B cell (primary cell): ENCODE measurements around the gene CEND1. TPM values are rescaled to one million over a fixed set of nuclear protein-coding genes. Genes with fewer than 3 reads are reported as not detected.

ENCODE experiments used
- ATAC-seq: fragments of 200-7000 bp; cut with Tn5 transposase; one replicate; pipeline ENCODE4 v1.10.0; 2021; ENCODE audit warnings: low read depth, mild to moderate bottlenecking, moderate number of reproducible peaks, moderate library complexity
- CTCF ChIA-PET: fragments of 350-600 bp; sonication (Branson Sonifier 250); formaldehyde crosslinking; loops from one replicate; lab custom pipeline; 2021; ENCODE audit warnings: antibody characterized with exemption, inconsistent platforms; lab: Charles Lee
- POLR2A ChIA-PET: fragments of 350-600 bp; sonication (Branson Sonifier 250); formaldehyde crosslinking; loops from one replicate; lab custom pipeline; 2021; ENCODE audit warnings: antibody characterized with exemption; lab: Charles Lee
- DNase-seq: peaks from one replicate; pipeline ENCODE4 v3.0.0; 2013
- H2AFZ ChIP-seq: 2 replicates; pipeline ENCODE4 v1.6.1; 2012; ENCODE audit warnings: mild to moderate bottlenecking, low read depth, low read length; ENCODE audit not compliant: insufficient read depth, poor library complexity, severe bottlenecking
- H3K27ac ChIP-seq, 2 donors: 1 replicate in 1 of 2; 2 replicates in 1 of 2; pipeline ENCODE4 v1.5.1; 2012 to 2013; ENCODE audit warnings: low read length in 2 of 2, mild to moderate bottlenecking in 2 of 2, moderate library complexity in 1 of 2
- H3K27me3 ChIP-seq, 4 experiments: fragments of 200-600 bp in 1 of 4; sonication (generic) in 1 of 4; replicated peaks in 1 of 4; 1 replicate in 2 of 4; 2 replicates in 2 of 4; pipeline versions ENCODE4 v1.6.1 to v1.7.0; 2013 to 2016; ENCODE audit warnings: low read length in 3 of 4, mild to moderate bottlenecking in 2 of 4, mixed read lengths in 1 of 4, moderate library complexity in 1 of 4; ENCODE audit not compliant: insufficient read depth in 4 of 4, control insufficient read depth in 3 of 4; ENCODE audit errors: control extremely low read depth in 1 of 4
- H3K36me3 ChIP-seq, 2 experiments: replicated peaks in 1 of 2; 1 replicate in 1 of 2; 2 replicates in 1 of 2; pipeline versions ENCODE4 v1.6.1 to v1.7.1; 2013; ENCODE audit warnings: low read length in 1 of 2; ENCODE audit not compliant: insufficient read depth in 2 of 2, control insufficient read depth in 1 of 2; ENCODE audit errors: control extremely low read depth in 1 of 2, extremely low read depth in 1 of 2
- H3K4me1 ChIP-seq, 2 donors: fragments of 200-600 bp in 1 of 2; sonication (generic) in 1 of 2; 1 replicate in 1 of 2; 2 replicates in 1 of 2; pipeline versions ENCODE4 v1.5.1 to v1.6.1; 2013 to 2017; ENCODE audit warnings: low read length in 2 of 2; ENCODE audit not compliant: control insufficient read depth in 2 of 2, insufficient read depth in 2 of 2
- H3K4me2 ChIP-seq: replicated peaks from 2 replicates; pipeline ENCODE3; 2012; ENCODE audit warnings: mild to moderate bottlenecking, low read depth, low read length; ENCODE audit not compliant: poor library complexity, severe bottlenecking
- H3K4me3 ChIP-seq, 5 experiments: fragments of 200-600 bp in 1 of 5; sonication (generic) in 1 of 5; 1 replicate in 3 of 5; 2 replicates in 2 of 5; pipeline versions ENCODE4 v1.5.1 to v1.7.0; 2011 to 2016; ENCODE audit warnings: low read length in 4 of 5, mild to moderate bottlenecking in 4 of 5, low read depth in 2 of 5, control low read depth in 1 of 5, moderate library complexity in 1 of 5; ENCODE audit not compliant: insufficient read depth in 1 of 5; ENCODE audit errors: control extremely low read depth in 1 of 5, extremely low read depth in 1 of 5
- H3K79me2 ChIP-seq: fragments of 200-600 bp; sonication (generic); one replicate; pipeline ENCODE4 v1.6.0; 2016; ENCODE audit warnings: low read length; ENCODE audit not compliant: control insufficient read depth, insufficient read depth
- H3K9ac ChIP-seq: fragments of 200-600 bp; sonication (generic); 2 replicates; pipeline ENCODE4 v1.6.1; 2017; ENCODE audit warnings: mild to moderate bottlenecking, low read length, moderate library complexity
- H3K9me3 ChIP-seq, 3 donors: one replicate each; pipeline versions ENCODE4 v1.6.1 to v1.7.1; 2013; ENCODE audit warnings: low read length in 2 of 3; ENCODE audit not compliant: control insufficient read depth in 2 of 3, insufficient read depth in 1 of 3; ENCODE audit errors: control extremely low read depth in 1 of 3
- H4K20me1 ChIP-seq: 2 replicates; pipeline ENCODE4 v1.6.0; 2012; ENCODE audit warnings: mild to moderate bottlenecking, low read length; ENCODE audit not compliant: insufficient read depth, control insufficient read depth, poor library complexity, severe bottlenecking
- H3K27ac Mint-ChIP-seq: one replicate; pipeline ENCODE4 v1.8.0; 2021; ENCODE audit warnings: mixed read lengths
- H3K27me3 Mint-ChIP-seq: one replicate; pipeline ENCODE4 v1.8.0; 2021; ENCODE audit warnings: mixed read lengths
- H3K4me1 Mint-ChIP-seq: one replicate; pipeline ENCODE4 v1.8.0; 2021; ENCODE audit warnings: mixed read lengths
- H3K4me3 Mint-ChIP-seq: one replicate; pipeline ENCODE4 v1.8.0; 2021; ENCODE audit warnings: mixed read lengths
- H3K9me3 Mint-ChIP-seq: one replicate; pipeline ENCODE4 v1.8.0; 2022; ENCODE audit warnings: mixed read lengths; ENCODE audit not compliant: insufficient read depth
- EZH2 ChIP-seq: IDR thresholded peaks from 2 replicates; pipeline ENCODE4 v1.6.1; 2012; ENCODE audit warnings: borderline replicate concordance, low read depth, mild to moderate bottlenecking, moderate library complexity, low read length; ENCODE audit not compliant: insufficient read depth, poor library complexity, severe bottlenecking
- WGBS: methylation state at CpG from one replicate; pipeline ENCODE4 v1.1.5; 2013; ENCODE audit warnings: missing lambda C conversion rate; ENCODE audit not compliant: insufficient coverage; 5-methylcytosine and 5-hydroxymethylcytosine counted together
- intact Hi-C: fragments of 100-400 bp; cut with micrococcal nuclease; formaldehyde crosslinking; loops from one replicate; pipeline ENCODE4 v1.10.0; 2022
- polyA plus RNA-seq: library from polyadenylated mRNA; depleted of rRNA; stranded (reverse); fragments of >200 nt; gene quantifications from 2 replicates; pipeline ENCODE4 v1.2.3, GENCODE V29; 2012
- total RNA-seq, 2 donors: library from RNA; stranded (reverse); fragments of 120-200 nt in 1 of 2; gene quantifications; 1 replicate in 1 of 2; 2 replicates in 1 of 2; pipeline versions ENCODE4 v1.2.3 to v1.2.4, GENCODE V29; 2013 to 2022
- TF ChIP-seq, protein P1 (sequence below): fragments of 200-600 bp; IDR thresholded peaks from one replicate; pipeline ENCODE4 v1.8.0; 2022; ENCODE audit warnings: antibody characterized with exemption, mild to moderate bottlenecking

CEND1 gene
- total and polyA plus RNA-seq, 2 donors (not counting 1 experiment from before 2014, with no cell fraction given) = 0.13 to 0.39 TPM

DNA sequence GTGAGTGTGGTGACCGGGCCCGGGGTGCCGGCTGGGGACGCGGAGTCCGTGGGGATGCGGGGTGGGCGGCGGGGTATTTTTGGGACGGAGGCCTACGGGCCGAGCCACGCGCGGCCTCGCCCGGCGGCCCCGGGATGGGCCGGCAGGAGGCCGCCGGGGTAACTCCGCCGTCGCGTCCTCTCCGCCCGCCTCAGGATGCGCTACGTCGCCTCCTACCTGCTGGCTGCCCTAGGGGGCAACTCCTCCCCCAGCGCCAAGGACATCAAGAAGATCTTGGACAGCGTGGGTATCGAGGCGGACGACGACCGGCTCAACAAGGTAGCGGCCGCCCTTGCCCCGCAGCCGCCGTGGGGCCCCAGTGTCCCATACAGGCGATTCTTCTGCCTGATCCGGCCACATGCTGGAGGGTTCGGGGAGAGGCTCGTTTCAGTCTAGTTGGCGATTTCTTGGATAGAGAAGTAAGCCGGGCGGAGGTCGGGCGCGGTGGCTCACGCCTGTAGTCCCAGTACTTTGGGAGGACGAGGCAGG lies 20.2 kb upstream of the CEND1 start:
- H3K4me2 ChIP-seq = peak overlapping the region; percentile 87
- under 1% methylated on average over 54 of the region's 55 CpGs for WGBS
- peak overlapping the region; percentile 96 for H3K4me3 Mint-ChIP-seq
- H3K27ac Mint-ChIP-seq = peak overlapping the region; percentile 99
- peaks cover 21 to 31% of the 10 kb centered on the region in 2 donors for H3K4me1 ChIP-seq
- DNase-seq (no peak), ATAC-seq (peak; percentile 2)
- H3K4me3 ChIP-seq = peak overlapping the region; percentile 53 to 95 (median 86)
- peaks cover 40% of the 10 kb centered on the region for H3K4me1 Mint-ChIP-seq
- H3K9ac ChIP-seq = peak overlapping the region; percentile 90
- H3K27me3 Mint-ChIP-seq = no peaks in the 10 kb centered on the region
- TF ChIP-seq, protein P1, sequence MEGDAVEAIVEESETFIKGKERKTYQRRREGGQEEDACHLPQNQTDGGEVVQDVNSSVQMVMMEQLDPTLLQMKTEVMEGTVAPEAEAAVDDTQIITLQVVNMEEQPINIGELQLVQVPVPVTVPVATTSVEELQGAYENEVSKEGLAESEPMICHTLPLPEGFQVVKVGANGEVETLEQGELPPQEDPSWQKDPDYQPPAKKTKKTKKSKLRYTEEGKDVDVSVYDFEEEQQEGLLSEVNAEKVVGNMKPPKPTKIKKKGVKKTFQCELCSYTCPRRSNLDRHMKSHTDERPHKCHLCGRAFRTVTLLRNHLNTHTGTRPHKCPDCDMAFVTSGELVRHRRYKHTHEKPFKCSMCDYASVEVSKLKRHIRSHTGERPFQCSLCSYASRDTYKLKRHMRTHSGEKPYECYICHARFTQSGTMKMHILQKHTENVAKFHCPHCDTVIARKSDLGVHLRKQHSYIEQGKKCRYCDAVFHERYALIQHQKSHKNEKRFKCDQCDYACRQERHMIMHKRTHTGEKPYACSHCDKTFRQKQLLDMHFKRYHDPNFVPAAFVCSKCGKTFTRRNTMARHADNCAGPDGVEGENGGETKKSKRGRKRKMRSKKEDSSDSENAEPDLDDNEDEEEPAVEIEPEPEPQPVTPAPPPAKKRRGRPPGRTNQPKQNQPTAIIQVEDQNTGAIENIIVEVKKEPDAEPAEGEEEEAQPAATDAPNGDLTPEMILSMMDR = peak; percentile 13
- no peak for TF ChIP-seq EZH2
- POLR2A ChIA-PET = interaction anchor here (0.6 to 2.9 kb wide), 6 partner anchors 9 to 116 kb away, joined by 3 to 32 read pairs (median 9); partner anchors contain the start of genes PNPLA2, POLR2L, SLC25A22 and TSPAN4
- CTCF ChIA-PET = interaction anchor here (1.1 to 2.6 kb wide), 4 partner anchors 9 to 21 kb away, joined by 3 to 14 read pairs (median 4); partner anchors contain the start of gene PNPLA2
- H3K36me3 ChIP-seq = peaks cover 2 to 24% of the 10 kb centered on the region in 2 experiments
- H3K9me3 Mint-ChIP-seq = no peaks in the 10 kb centered on the region
- H4K20me1 ChIP-seq = peaks cover 36% of the 10 kb centered on the region
- no peaks in the 10 kb centered on the region for H3K27me3 ChIP-seq
- H3K27ac ChIP-seq = peak overlapping the region; percentile 83 to 94
- intact Hi-C loops = no loop called here
- no peaks in the 10 kb centered on the region for H3K9me3 ChIP-seq
- peak overlapping the region; percentile 93 for H2AFZ ChIP-seq
- peaks cover 27% of the 10 kb centered on the region for H3K79me2 ChIP-seq
